DMS 273 (cell line): ENCODE data around the gene RDH13.
"Not testable (repeated sequence)": the region's sequence is repeated elsewhere in the genome, so short reads cannot be mapped to it uniquely, and the experiment has no call there.

ENCODE experiments used
- DNase-seq: peaks from one replicate; lab custom pipeline; 2025; ENCODE audit not compliant: unreplicated experiment; lab: John Stamatoyannopoulos, UW

RDH13 gene

DNA sequence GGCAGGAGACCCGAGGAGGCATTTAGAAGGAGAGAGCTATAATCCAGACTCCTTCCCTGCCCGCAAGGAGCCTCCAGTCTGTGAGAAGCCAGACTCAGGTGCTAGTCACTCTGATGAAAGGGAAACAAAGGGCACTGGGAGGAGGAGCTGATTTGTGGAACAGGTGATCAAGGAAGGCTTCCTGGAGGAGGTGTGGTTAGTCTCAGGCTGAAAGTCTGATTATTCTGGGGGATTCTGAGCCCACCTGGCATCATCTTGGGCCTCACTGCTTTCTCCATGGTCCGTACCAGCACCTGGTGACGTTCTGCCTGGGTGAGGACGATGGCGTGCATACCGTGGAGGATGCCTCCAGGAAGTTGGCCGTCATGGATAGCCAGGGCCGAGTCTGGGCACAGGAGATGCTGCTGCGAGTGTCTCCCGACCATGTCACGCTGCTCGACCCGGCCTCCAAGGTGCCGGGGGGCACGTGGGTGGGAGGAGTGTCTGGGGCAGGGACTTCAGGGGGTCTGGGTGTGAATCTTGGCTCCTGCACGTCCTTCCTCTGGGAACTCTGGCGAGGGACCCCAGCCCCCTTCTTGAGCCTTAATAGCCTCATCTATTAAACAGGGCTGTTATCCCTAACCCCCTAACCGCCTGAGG, 16.6 kb upstream of the RDH13 start:
- DNase-seq: no peak

DNA sequence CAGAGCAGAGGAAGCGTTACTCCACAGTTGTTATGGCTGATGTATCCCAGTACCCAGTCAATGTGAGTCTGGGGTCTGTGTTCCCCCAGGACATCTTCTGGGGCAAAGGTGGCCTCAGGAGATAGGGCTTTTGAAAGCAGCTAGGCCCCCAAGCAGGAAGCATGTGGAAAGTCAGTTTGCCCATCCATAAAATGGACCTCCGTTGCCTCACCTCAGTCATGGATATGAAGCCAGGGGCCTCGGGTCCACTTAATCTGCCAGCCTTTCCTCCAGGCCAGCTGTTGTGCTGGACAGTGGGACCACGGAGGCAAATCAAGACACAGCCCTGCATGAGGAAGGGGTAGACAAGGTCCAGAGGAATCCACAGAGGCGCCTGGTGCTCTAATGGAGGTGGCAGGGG, 16.0 kb upstream of the RDH13 start:
- DNase-seq: no peak

- DNase-seq: no peak
Measured at GRCh38 chr19:55077106-55077505, 14.2 kb upstream of the RDH13 start.

DNA sequence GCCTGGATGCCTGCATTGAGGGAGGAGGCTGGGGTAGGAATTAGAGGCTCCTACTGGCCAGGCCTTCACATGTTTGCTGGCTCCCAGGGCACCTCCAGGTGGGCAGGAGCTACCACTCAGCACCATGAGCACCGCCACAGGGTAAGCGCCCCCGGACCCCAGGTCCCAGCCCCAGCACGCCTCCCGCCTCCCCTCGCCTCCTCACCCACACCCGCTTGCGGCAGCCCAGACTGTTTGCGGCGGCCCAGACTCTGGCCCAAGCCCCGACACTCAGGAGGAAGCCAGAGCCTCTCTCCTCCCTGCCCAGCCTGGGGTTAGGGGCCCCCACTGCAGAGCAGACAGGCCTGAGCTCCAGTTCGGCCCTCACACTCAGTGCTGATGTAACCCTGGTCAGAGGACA, 13.4 kb upstream of the RDH13 start:
- DNase-seq: no peak

GRCh38 chr19:55075371-55075998, 12.5 kb upstream of the RDH13 start, which contains the start of gene EPS8L1:
EPS8L1 (plus strand) TSS chr19:55075869; CDS start chr19:55076445, 576 bp downstream.
- DNase-seq: no peak

DNA sequence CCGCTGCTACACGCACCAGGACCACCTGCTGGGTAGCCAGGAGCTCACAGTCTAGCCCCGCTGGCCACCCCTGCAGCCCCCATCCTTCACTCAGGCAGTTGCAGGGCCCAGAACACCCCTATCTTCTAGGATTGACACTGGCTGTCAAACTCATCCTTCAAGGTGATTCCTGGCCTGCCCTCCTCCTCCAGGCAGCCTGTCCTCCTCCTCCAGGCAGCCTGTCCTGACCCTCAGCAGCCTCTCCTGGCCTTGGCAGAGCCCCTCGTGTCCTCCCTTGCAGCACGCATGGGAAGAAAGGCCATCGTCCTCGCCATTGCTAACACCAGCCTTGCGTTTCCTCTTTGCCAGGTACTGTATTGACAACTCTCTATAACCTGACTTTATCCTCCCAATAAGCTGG, 9.0 kb upstream of the RDH13 start:
- DNase-seq: no peak

GRCh38 chr19:55071129-55071502, 8.2 kb upstream of the RDH13 start:
- DNase-seq: peak; percentile 35

DNA sequence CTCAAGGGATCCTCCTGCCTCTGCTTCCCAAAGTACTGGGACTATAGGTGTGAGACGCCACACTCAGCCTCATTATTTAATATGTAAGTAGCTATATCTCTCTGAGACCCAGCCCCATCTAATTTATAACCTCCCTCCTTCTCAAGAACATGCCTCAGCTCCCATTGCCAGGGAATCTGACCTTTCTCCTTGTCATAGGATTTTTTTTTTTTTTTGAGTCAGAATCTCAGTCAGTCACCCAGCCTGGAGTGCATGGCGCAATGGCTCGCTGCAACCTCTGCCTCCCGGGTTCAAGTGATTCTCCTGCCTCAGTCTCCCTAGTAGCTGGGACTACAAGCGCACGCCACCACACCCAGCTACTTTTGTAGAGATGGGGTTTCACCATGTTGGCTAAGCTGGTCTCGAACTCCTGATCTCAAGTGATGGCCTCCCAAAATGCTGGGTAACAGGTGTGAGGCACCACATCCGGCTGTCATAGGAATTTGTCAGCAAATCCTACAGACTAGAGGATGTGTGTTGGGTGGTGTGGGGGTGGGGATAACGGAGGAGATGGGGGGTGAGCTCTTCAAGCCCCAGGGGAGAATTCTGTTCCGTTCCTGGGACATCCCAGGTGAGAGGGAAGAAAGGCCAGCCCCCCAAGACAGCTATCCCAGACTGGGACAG, 7.6 kb upstream of the RDH13 start:
- no peak for DNase-seq

GRCh38 chr19:55069865-55070197, 6.9 kb upstream of the RDH13 start:
- no peak for DNase-seq

DNA sequence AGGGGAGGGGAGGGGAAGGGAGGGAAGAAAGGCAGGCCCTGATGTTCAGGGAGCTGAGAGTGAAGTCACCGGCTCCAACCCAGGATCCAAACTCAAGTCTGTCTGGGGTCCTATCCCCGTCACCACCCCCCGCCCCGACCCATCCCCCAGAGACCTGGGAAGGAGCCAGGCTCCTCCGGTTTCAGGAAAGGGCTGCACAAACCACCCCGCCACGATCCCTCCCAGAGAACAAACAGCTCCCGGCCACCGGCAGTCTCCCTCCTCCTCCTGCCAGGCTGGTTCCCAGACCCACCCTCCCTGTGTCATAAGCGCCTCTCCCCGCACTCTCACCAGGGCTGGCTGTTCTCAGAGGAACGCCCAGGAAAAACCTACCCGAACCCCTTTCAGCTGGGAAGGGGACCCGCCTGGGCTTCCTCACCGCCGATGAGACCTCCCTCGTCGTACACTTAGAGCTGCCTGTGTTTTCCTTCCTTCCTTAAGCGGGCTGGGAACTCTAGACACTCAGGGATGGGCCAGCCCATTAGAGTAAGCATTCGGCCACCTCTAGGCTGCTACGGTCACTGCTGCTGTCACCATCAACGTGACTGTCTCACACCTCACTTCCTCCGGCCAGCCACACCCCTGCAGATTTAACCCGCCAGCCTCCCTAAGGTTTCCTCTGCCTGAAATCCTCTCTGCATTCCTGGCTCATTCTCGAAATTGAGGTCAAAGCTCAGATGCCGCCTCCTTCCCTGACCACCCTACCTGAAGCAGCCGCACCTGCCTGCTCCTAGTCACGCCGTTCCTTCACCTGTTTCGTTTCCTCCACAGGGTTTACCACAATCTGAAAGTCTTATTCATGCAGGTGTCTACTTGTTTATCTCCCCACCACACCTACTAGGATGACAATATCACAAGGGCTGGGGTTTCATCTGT, 6.3 kb upstream of the RDH13 start:
- peak; percentile 48 for DNase-seq

GRCh38 chr19:55067869-55068268, 4.9 kb upstream of the RDH13 start:
- no peak for DNase-seq

DNA sequence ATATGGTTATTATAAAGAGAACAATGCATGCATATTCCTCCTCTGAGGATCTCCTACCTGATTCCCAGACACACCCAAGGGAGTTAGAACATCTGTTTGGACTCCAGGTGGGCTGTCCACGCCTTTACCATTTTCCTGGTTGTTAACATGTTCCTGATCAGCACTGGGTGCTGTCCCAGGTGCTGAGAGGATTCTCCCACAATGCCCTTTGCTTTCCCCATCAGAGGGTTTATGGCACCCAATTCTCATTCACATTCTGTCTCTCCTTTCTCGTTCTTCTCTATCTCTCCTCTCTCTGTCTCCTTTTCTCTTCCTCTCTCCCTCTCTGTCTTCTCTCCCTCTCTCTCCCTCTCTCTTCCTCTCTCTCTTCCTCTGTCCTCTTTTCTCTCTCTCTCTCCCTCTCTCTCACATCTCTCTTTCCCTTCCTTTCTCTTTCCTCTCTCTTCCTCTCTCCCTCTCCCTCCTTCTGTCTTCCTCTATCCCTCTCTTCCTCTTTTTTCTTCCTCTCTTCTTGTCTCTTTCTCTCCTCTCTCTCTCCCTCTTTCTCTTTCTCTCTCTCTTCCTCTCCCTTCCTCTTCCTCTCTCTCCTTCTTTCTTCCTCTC, 3.3 kb upstream of the RDH13 start:
- DNase-seq: no peak

GRCh38 chr19:55065516-55065915, 2.6 kb upstream of the RDH13 start:
- DNase-seq: not testable (repeated sequence)

- DNase-seq: no peak
Measured at GRCh38 chr19:55063492-55063843, 520 bp upstream of the RDH13 start.

DNA sequence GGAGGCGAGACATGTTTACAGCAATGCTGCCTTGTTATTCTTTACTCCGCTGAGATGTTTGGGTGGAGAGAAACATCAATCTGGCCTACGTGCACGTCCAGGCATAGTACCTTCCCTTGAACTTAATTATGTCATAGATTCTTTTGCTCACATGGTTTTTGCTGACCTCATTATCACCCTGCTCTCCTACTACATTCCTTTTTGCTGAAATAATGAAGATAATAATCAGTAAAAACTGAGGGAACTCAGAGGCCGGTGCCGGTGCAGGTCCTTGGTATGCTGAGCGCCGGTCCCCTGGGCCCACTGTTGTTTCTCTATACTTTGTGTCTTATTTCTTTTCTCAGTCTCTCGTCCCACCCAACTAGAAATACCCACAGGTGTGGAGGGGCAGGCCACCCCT, 2.7 kb downstream of the RDH13 start:
- DNase-seq: not testable (repeated sequence)

DNA sequence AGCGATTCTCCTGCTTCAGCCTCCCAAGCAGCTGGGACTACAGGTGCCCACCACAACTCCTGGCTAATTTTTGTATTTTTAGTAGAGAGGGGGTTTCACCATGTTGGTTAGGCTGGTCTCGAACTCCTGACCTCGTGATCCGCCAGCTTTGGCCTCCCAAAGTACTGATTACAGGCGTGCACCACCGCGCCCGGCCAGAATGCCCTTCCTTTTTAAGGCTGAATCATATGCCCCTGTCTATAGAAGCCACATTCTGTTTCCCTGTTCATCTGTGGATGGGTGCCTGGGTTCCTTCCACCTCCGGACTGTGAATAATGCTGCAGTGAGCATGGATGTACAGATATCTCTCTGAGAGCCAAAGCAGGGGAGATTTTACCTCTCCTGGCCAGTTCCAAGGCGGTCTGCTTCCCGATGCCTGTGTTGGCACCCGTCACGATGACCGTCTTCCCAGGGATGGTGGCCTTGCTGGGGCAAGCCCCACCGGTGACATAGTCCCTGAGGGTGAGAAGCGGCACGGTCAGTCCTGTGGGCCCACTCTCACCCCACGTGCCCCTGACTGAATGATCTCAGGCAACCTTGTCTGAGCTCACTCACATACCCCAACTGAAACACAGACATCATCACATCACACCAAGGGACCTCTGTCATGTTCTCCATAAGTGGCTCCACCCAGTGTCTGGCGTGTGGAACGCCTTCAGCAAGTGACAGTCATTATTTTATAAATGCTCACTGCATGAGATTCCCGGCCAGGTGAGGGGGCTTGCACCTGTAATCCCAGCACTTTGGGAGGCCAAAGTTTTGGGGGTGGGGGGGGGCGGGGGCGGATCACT, 4.0 kb downstream of the RDH13 start:
- DNase-seq: no peak

GRCh38 chr19:55056827-55057226, 6.1 kb downstream of the RDH13 start:
- DNase-seq: no peak

DNA sequence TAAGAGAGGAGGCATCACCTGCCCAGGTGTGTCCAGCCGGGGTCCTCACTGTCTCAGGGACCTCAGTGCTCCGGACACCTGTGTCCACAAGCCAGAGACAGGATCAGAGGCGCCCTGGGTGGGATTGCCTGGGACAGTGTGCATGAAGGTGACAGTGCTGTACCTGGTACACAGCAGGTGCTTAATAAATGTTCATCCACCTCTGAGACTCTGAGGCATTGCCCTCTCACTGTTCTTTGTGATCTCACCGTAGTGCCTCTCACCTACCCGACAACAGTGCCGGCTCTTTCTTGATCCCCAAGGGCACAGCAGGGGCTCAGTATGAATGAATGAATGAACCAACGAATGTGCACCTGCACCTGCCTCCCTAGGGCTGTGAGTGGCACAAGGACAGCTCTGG, 9.2 kb downstream of the RDH13 start:
- DNase-seq: no peak

GRCh38 chr19:55050749-55051532, 12.0 kb downstream of the RDH13 start:
- DNase-seq: no peak

- DNase-seq: no peak
Measured at GRCh38 chr19:55048446-55048845, 14.5 kb downstream of the RDH13 start.
